Measurements from ENCODE around the gene KLRD1. TPM values are rescaled to one million over a fixed set of nuclear protein-coding genes. Genes with fewer than 3 reads are reported as not detected.
A peak's percentile ranks its signal among the peaks of the same experiment; 100 is the strongest.
"Not testable (repeated sequence)": the region's sequence is repeated elsewhere in the genome, so short reads cannot be mapped to it uniquely, and the experiment has no call there.

KLRD1 gene
- total and polyA plus RNA-seq, 7 experiments from 2014 or later = 0.68 to 82.5 (median 1.7) TPM

GRCh38 chr12:10351457-10351856 lies 43.8 kb downstream of the KLRD1 start:
- H3K36me3 Mint-ChIP-seq; H3K27me3 ChIP-seq (ENCODE audit: control insufficient read depth in 2 of 2, insufficient read depth in 2 of 2, low read length in 2 of 2); H3K27ac ChIP-seq (ENCODE audit: low read depth, low read length); H3K4me1 Mint-ChIP-seq; intact Hi-C loops (cut with micrococcal nuclease); H3K4me3 ChIP-seq (ENCODE audit: low read length); DNase-seq; H3K4me1 ChIP-seq (ENCODE audit: control insufficient read depth in 2 of 2, insufficient read depth in 2 of 2, low read length in 2 of 2); H3K36me3 ChIP-seq (ENCODE audit: control insufficient read depth in 2 of 3, insufficient read depth in 3 of 3, low read length in 3 of 3); ATAC-seq; H3K4me3 Mint-ChIP-seq; H3K9me3 ChIP-seq (ENCODE audit: control insufficient read depth in 2 of 3, low read length in 3 of 3); CTCF ChIA-PET; POLR2A ChIA-PET: not testable (repeated sequence)
- H3K9me3 Mint-ChIP-seq = peaks cover 2 to 22% (median 9%) of the 10 kb centered on the region in 11 donors
- peak overlapping the region in 1 of 9 donors; percentile 57 for H3K27ac Mint-ChIP-seq
- H3K27me3 Mint-ChIP-seq = peaks cover 7 to 34% (median 24%) of the 10 kb centered on the region in 5 donors

- H3K4me3 ChIP-seq (ENCODE audit: low read length) = no peak overlapping the region
- ATAC-seq = no peak
- Mint-ChIP-seq H3K4me1 (peaks cover 0 to 4% (median 0%) of the 10 kb centered on the region in 7 donors), H3K9me3 (peaks cover 2 to 18% (median 9%) of the 10 kb centered on the region in 11 donors), H3K4me3 (no peak overlapping the region), H3K27me3 (peaks cover 14 to 35% (median 24%) of the 10 kb centered on the region in 5 donors), H3K36me3 (peaks cover 0 to 6% (median 4%) of the 10 kb centered on the region in 5 donors), H3K27ac (no peak overlapping the region)
- H3K4me1 ChIP-seq (ENCODE audit: control insufficient read depth in 2 of 2, insufficient read depth in 2 of 2, low read length in 2 of 2) = no peaks in the 10 kb centered on the region
- no peaks in the 10 kb centered on the region for H3K9me3 ChIP-seq (ENCODE audit: control insufficient read depth in 2 of 3, low read length in 3 of 3)
- H3K27ac ChIP-seq (ENCODE audit: low read depth, low read length) = no peak overlapping the region
- ChIA-PET POLR2A (no interaction called here), CTCF (no interaction called here)
- intact Hi-C loops (cut with micrococcal nuclease) = no loop called here
- H3K27me3 ChIP-seq (ENCODE audit: control insufficient read depth in 2 of 2, insufficient read depth in 2 of 2, low read length in 2 of 2) = no peaks in the 10 kb centered on the region
- no peaks in the 10 kb centered on the region for H3K36me3 ChIP-seq (ENCODE audit: control insufficient read depth in 2 of 3, insufficient read depth in 3 of 3, low read length in 3 of 3)
- DNase-seq = no peak
Observed at GRCh38 chr12:10354071-10354470, 46.4 kb downstream of the KLRD1 start.

- no peak for DNase-seq
- intact Hi-C loops (cut with micrococcal nuclease) = no loop called here
- H3K9me3 ChIP-seq (ENCODE audit: control insufficient read depth in 2 of 3, low read length in 3 of 3) = no peaks in the 10 kb centered on the region
- Mint-ChIP-seq H3K27me3 (peaks cover 14 to 37% (median 24%) of the 10 kb centered on the region in 5 donors), H3K9me3 (peaks cover 2 to 18% (median 9%) of the 10 kb centered on the region in 11 donors), H3K27ac (no peak overlapping the region), H3K36me3 (peaks cover 0 to 6% (median 4%) of the 10 kb centered on the region in 5 donors), H3K4me1 (peaks cover 0 to 7% (median 0%) of the 10 kb centered on the region in 7 donors), H3K4me3 (no peak overlapping the region)
- H3K27ac ChIP-seq (ENCODE audit: low read depth, low read length) = no peak overlapping the region
- H3K4me1 ChIP-seq (ENCODE audit: control insufficient read depth in 2 of 2, insufficient read depth in 2 of 2, low read length in 2 of 2) = no peaks in the 10 kb centered on the region
- H3K27me3 ChIP-seq (ENCODE audit: control insufficient read depth in 2 of 2, insufficient read depth in 2 of 2, low read length in 2 of 2) = no peaks in the 10 kb centered on the region
- ATAC-seq = no peak
- POLR2A ChIA-PET = no interaction called here
- no peak overlapping the region for H3K4me3 ChIP-seq (ENCODE audit: low read length)
- H3K36me3 ChIP-seq (ENCODE audit: control insufficient read depth in 2 of 3, insufficient read depth in 3 of 3, low read length in 3 of 3) = no peaks in the 10 kb centered on the region
- CTCF ChIA-PET = no interaction called here
Observed at GRCh38 chr12:10354502-10354901, 46.8 kb downstream of the KLRD1 start.

- H3K27ac ChIP-seq (ENCODE audit: low read depth, low read length) = no peak overlapping the region
- H3K36me3 ChIP-seq (ENCODE audit: control insufficient read depth in 2 of 3, insufficient read depth in 3 of 3, low read length in 3 of 3) = no peaks in the 10 kb centered on the region
- Mint-ChIP-seq H3K36me3 (peaks cover 0 to 4% (median 2%) of the 10 kb centered on the region in 5 donors), H3K9me3 (peaks cover 0 to 6% (median 0%) of the 10 kb centered on the region in 11 donors), H3K27me3 (peaks cover 3 to 36% (median 6%) of the 10 kb centered on the region in 5 donors), H3K4me3 (no peak overlapping the region), H3K4me1 (peaks cover 3 to 22% (median 11%) of the 10 kb centered on the region in 7 donors), H3K27ac (no peak overlapping the region)
- no peak overlapping the region for H3K4me3 ChIP-seq (ENCODE audit: low read length)
- CTCF ChIA-PET = no interaction called here
- DNase-seq (no peak), ATAC-seq (no peak)
- intact Hi-C loops (cut with micrococcal nuclease) = no loop called here
- POLR2A ChIA-PET = interaction anchor here (0.6 kb wide), 1 partner anchor 310 kb away, joined by 3 read pairs; no protein-coding TSS in a partner anchor
- no peaks in the 10 kb centered on the region for H3K27me3 ChIP-seq (ENCODE audit: control insufficient read depth in 2 of 2, insufficient read depth in 2 of 2, low read length in 2 of 2)
- H3K9me3 ChIP-seq (ENCODE audit: control insufficient read depth in 2 of 3, low read length in 3 of 3) = no peaks in the 10 kb centered on the region
- no peaks in the 10 kb centered on the region for H3K4me1 ChIP-seq (ENCODE audit: control insufficient read depth in 2 of 2, insufficient read depth in 2 of 2, low read length in 2 of 2)
Observed at GRCh38 chr12:10358131-10358530, 50.5 kb downstream of the KLRD1 start.

DNA sequence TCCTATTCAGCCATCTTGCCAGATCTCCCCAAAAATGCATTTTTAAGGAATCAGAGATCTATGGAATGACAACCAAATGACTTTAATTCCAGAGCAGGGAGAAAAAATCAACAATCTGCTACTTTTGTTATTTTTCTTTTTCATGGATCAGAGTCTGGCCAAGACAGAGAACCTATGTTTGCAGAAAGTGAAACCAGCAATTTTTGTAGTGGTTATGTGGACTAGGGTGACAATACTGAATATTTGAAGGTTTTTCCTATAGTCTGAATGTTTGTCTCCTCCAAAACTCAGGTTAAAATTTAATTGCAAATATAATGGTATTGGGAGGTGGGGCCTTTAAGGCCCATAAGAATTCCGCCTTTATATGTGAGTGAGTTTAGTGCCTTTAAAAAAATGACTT lies 51.3 kb downstream of the KLRD1 start:
- Mint-ChIP-seq H3K36me3 (peaks cover 0 to 4% (median 2%) of the 10 kb centered on the region in 5 donors), H3K4me1 (peaks cover 3 to 22% (median 11%) of the 10 kb centered on the region in 7 donors), H3K27ac (peak overlapping the region in 1 of 9 donors; percentile 28), H3K4me3 (peak overlapping the region in 1 of 10 donors; percentile 8), H3K27me3 (peaks cover 0 to 32% (median 4%) of the 10 kb centered on the region in 5 donors), H3K9me3 (peaks cover 0 to 5% (median 0%) of the 10 kb centered on the region in 11 donors)
- H3K4me1 ChIP-seq (ENCODE audit: control insufficient read depth in 2 of 2, insufficient read depth in 2 of 2, low read length in 2 of 2) = peaks cover 4% of the 10 kb centered on the region in 2 donors
- intact Hi-C loops (cut with micrococcal nuclease) = no loop called here
- no peaks in the 10 kb centered on the region for H3K9me3 ChIP-seq (ENCODE audit: control insufficient read depth in 2 of 3, low read length in 3 of 3)
- H3K27ac ChIP-seq (ENCODE audit: low read depth, low read length) = no peak overlapping the region
- no peaks in the 10 kb centered on the region for H3K36me3 ChIP-seq (ENCODE audit: control insufficient read depth in 2 of 3, insufficient read depth in 3 of 3, low read length in 3 of 3)
- H3K4me3 ChIP-seq (ENCODE audit: low read length) = no peak overlapping the region
- H3K27me3 ChIP-seq (ENCODE audit: control insufficient read depth in 2 of 2, insufficient read depth in 2 of 2, low read length in 2 of 2) = no peaks in the 10 kb centered on the region
- no peak for ATAC-seq
- ChIA-PET POLR2A (interaction anchor here (0.8 kb wide), 1 partner anchor 492 kb away, joined by 3 read pairs; no protein-coding TSS in a partner anchor), CTCF (no interaction called here)
- DNase-seq = no peak

DNA sequence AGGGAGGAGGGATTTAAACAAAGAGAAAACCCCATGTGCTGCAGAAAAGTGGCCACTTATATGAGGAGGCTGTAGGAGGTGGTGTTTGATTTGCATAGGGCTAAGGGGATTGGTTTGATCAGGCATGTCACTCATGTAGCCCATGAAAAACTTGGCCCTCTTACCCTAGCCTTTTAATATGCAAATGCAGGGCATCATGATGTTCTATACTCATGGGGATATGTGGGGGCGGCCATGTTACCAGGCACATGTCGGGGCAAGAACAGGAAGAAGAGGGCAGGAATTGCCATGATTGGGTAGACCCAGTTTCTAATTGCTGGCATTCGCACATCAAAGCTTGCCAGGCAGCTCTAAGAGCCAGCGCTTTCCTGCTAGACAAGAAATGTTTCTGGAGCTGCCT lies 53.4 kb downstream of the KLRD1 start:
- no peak for ATAC-seq
- intact Hi-C loops (cut with micrococcal nuclease) = loop anchor here (5.0 to 10.0 kb wide), 3 partner anchors 146 to 1186 kb away; partner anchors contain the start of genes GABARAPL1 (in 1 of the 2) and STYK1 (in 1 of the 2)
- H3K27ac Mint-ChIP-seq = peak overlapping the region in 4 of 9 donors; percentile 19 to 69 (median 43)

More for the DNA sequence above, 53.4 kb downstream of the KLRD1 start:
- Histone ChIP-seq H3K27ac (ENCODE audit: low read depth, low read length) (no peak overlapping the region), H3K27me3 (ENCODE audit: control insufficient read depth in 2 of 2, insufficient read depth in 2 of 2, low read length in 2 of 2) (no peaks in the 10 kb centered on the region), H3K4me1 (ENCODE audit: control insufficient read depth in 2 of 2, insufficient read depth in 2 of 2, low read length in 2 of 2) (peaks cover 13 to 14% of the 10 kb centered on the region in 2 donors), H3K9me3 (ENCODE audit: control insufficient read depth in 2 of 3, low read length in 3 of 3) (no peaks in the 10 kb centered on the region), H3K4me3 (ENCODE audit: low read length) (no peak overlapping the region), H3K36me3 (ENCODE audit: control insufficient read depth in 2 of 3, insufficient read depth in 3 of 3, low read length in 3 of 3) (no peaks in the 10 kb centered on the region)
- peaks cover 3 to 22% (median 11%) of the 10 kb centered on the region in 7 donors for H3K4me1 Mint-ChIP-seq
- ChIA-PET POLR2A (interaction anchor here (0.8 kb wide), 1 partner anchor 29 kb away, joined by 3 read pairs; no protein-coding TSS in a partner anchor), CTCF (no interaction called here)
- H3K9me3 Mint-ChIP-seq = peaks cover 0 to 3% (median 0%) of the 10 kb centered on the region in 11 donors
- no peak for DNase-seq
- H3K4me3 Mint-ChIP-seq = no peak overlapping the region
- H3K36me3 Mint-ChIP-seq = peaks cover 0 to 4% (median 2%) of the 10 kb centered on the region in 5 donors
- peaks cover 0 to 30% (median 0%) of the 10 kb centered on the region in 5 donors for H3K27me3 Mint-ChIP-seq
